Measurements from ENCODE around the gene PTTG1IP. TPM values are rescaled to one million over a fixed set of nuclear protein-coding genes. Genes with fewer than 3 reads are reported as not detected.

Gene PTTG1IP
- total RNA-seq, 1 donor from 2014 or later = 468 TPM

- Histone ChIP-seq H3K36me3 (peaks cover 20 to 22% of the 10 kb centered on the region in 2 donors), H3K4me1 (peaks cover 34 to 66% of the 10 kb centered on the region in 2 donors), H3K9me3 (no peaks in the 10 kb centered on the region), H3K27me3 (no peaks in the 10 kb centered on the region), H3K4me3 (peak overlapping the region in 1 of 2 donors; percentile 20), H3K27ac (peak overlapping the region; percentile 95 to 98)
- TF ChIP-seq CTCF (IDR thresholded peaks at IDR 0.05) = no peak
- intact Hi-C loops (cut with DNase I) = loop anchor here (2.0 kb wide), 1 partner anchor 49 kb away; the partner anchor contains the start of gene SUMO3
- DNase-seq (ENCODE audit: low spot score in 2 of 2) = no peak
These were observed 5.3 kb downstream of the PTTG1IP start for GRCh38 chr21:44867999-44868700.

- Histone ChIP-seq H3K9me3 (no peaks in the 10 kb centered on the region), H3K4me3 (no peak overlapping the region), H3K27me3 (no peaks in the 10 kb centered on the region), H3K4me1 (peaks cover 34 to 66% of the 10 kb centered on the region in 2 donors), H3K27ac (peak overlapping the region; percentile 95 to 98), H3K36me3 (peaks cover 25 to 27% of the 10 kb centered on the region in 2 donors)
- intact Hi-C loops (cut with DNase I) = no loop called here
- no peak for DNase-seq (ENCODE audit: low spot score in 2 of 2)
- no peak for TF ChIP-seq CTCF (IDR thresholded peaks at IDR 0.05)
These were observed 6.0 kb downstream of the PTTG1IP start for GRCh38 chr21:44867464-44867863.

DNA sequence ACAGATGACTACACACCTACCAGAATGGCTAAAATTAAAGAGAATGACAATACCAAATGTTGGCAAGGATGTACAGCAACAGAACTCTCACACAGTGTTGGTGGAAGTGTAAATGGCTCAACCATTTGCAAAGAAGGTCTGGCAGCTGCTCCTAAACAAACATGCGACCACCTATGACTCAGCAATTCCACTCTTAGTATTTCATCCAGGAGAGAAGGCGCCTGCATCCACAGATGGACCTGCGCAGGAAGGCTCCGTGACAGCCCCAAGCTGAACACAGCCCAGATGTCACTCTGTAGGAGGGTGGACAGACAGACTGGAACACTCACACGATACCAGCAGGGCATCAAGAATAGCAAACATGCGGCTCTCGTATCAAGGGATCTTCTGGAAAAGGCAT is 6.7 kb downstream of the PTTG1IP start:
- Histone ChIP-seq H3K4me3 (no peak overlapping the region), H3K36me3 (peaks cover 32% of the 10 kb centered on the region in 2 donors), H3K27ac (peak overlapping the region; percentile 95 to 98), H3K4me1 (peaks cover 34 to 65% of the 10 kb centered on the region in 2 donors), H3K9me3 (no peaks in the 10 kb centered on the region), H3K27me3 (no peaks in the 10 kb centered on the region)
- intact Hi-C loops (cut with DNase I) = no loop called here
- DNase-seq (ENCODE audit: low spot score in 2 of 2) = no peak
- no peak for TF ChIP-seq CTCF (IDR thresholded peaks at IDR 0.05)

DNA sequence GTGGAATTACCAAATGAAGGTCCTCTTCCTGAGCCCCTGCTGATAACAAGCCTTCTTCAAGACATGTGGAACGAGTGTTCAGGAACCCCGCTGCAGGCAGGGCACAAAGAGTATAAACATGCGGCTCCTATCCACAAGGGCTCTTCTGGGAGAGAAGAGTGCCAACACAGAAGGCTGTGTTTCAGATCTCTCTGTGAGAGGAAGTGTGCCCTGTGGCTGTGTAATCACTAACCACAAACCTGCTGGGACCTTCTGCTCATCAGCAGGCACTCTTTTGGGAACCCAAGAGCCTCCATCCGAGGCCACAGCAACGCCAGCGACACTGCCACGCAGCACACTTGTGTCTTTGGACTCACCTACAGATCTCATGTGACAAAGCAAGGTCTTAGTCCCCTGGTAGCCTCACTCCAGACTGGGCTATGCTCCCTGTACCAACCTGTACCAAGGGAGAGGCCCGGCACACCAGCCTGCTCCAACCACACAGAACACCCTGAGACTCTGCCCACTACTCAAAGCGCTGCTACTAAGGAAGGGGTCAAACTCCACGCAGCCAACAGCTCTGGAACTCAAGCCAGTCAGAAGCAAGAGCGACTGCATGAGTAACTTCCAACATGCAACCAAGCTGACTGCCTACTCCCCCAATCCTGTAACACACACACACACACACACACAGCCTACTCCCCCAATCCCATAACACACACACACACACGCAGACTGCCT is 7.8 kb downstream of the PTTG1IP start:
- Histone ChIP-seq H3K27me3 (no peaks in the 10 kb centered on the region), H3K27ac (peak overlapping the region; percentile 9 to 55), H3K4me3 (no peak overlapping the region), H3K9me3 (no peaks in the 10 kb centered on the region), H3K4me1 (peaks cover 29 to 55% of the 10 kb centered on the region in 2 donors), H3K36me3 (peaks cover 43% of the 10 kb centered on the region in 2 donors)
- TF ChIP-seq CTCF (IDR thresholded peaks at IDR 0.05) = no peak
- intact Hi-C loops (cut with DNase I) = loop anchor here (2.0 kb wide), 1 partner anchor 19 kb away; no protein-coding TSS in a partner anchor
- DNase-seq (ENCODE audit: low spot score in 2 of 2) = no peak

- Histone ChIP-seq H3K4me3 (no peak overlapping the region), H3K4me1 (peaks cover 12 to 30% of the 10 kb centered on the region in 2 donors), H3K36me3 (peaks cover 65 to 69% of the 10 kb centered on the region in 2 donors), H3K27ac (no peak overlapping the region), H3K9me3 (no peaks in the 10 kb centered on the region), H3K27me3 (no peaks in the 10 kb centered on the region)
- DNase-seq (ENCODE audit: low spot score in 2 of 2) = no peak
- TF ChIP-seq CTCF (IDR thresholded peaks at IDR 0.05) = no peak
- intact Hi-C loops (cut with DNase I) = no loop called here
These were observed 10.4 kb downstream of the PTTG1IP start for GRCh38 chr21:44862869-44863685.

All from ascending aorta (tissue), 2 donors.